ENCODE data around the gene SPATA19.

SPATA19 gene

GRCh38 chr11:133797554-133797953 lies 47.8 kb downstream of the SPATA19 start:
- intact Hi-C loops (cut with DNase I; ENCODE audit: low total_unique reads) = no loop called here
- no peaks in the 10 kb centered on the region for H3K4me1 ChIP-seq
- no peaks in the 10 kb centered on the region for H3K27me3 ChIP-seq
- no peak overlapping the region for H3K4me3 ChIP-seq
- no peak for DNase-seq
- no peaks in the 10 kb centered on the region for H3K36me3 ChIP-seq
- H3K9me3 ChIP-seq = peaks cover 0 to 18% (median 14%) of the 10 kb centered on the region in 3 donors
- TF ChIP-seq CTCF (IDR thresholded peaks at IDR 0.05) = no peak
- no peak overlapping the region for H3K27ac ChIP-seq

- intact Hi-C loops (cut with DNase I; ENCODE audit: low total_unique reads) = no loop called here
- Histone ChIP-seq H3K9me3 (peaks cover 0 to 18% (median 14%) of the 10 kb centered on the region in 3 donors), H3K4me3 (no peak overlapping the region), H3K27ac (no peak overlapping the region), H3K36me3 (no peaks in the 10 kb centered on the region), H3K4me1 (no peaks in the 10 kb centered on the region), H3K27me3 (peaks cover 0 to 2% of the 10 kb centered on the region in 2 donors)
- no peak for TF ChIP-seq CTCF (IDR thresholded peaks at IDR 0.05)
- DNase-seq = no peak
These were observed 49.1 kb downstream of the SPATA19 start for GRCh38 chr11:133796043-133796795.

GRCh38 chr11:133795088-133795487 lies 50.2 kb downstream of the SPATA19 start:
- Histone ChIP-seq H3K4me3 (no peak overlapping the region), H3K4me1 (no peaks in the 10 kb centered on the region), H3K36me3 (no peaks in the 10 kb centered on the region), H3K27me3 (peaks cover 0 to 4% of the 10 kb centered on the region in 2 donors), H3K9me3 (peaks cover 0 to 18% (median 14%) of the 10 kb centered on the region in 3 donors), H3K27ac (no peak overlapping the region)
- no peak for DNase-seq
- intact Hi-C loops (cut with DNase I; ENCODE audit: low total_unique reads) = no loop called here
- TF ChIP-seq CTCF (IDR thresholded peaks at IDR 0.05) = no peak

GRCh38 chr11:133794205-133794604 lies 51.1 kb downstream of the SPATA19 start:
- no peak for TF ChIP-seq CTCF (IDR thresholded peaks at IDR 0.05)
- Histone ChIP-seq H3K9me3 (peaks cover 0 to 18% (median 14%) of the 10 kb centered on the region in 3 donors), H3K36me3 (no peaks in the 10 kb centered on the region), H3K4me3 (no peak overlapping the region), H3K27me3 (peaks cover 0 to 6% of the 10 kb centered on the region in 2 donors), H3K4me1 (no peaks in the 10 kb centered on the region), H3K27ac (no peak overlapping the region)
- intact Hi-C loops (cut with DNase I; ENCODE audit: low total_unique reads) = no loop called here
- no peak for DNase-seq

- H3K4me1 ChIP-seq = no peaks in the 10 kb centered on the region
- no peak overlapping the region for H3K27ac ChIP-seq
- peaks cover 0 to 18% (median 14%) of the 10 kb centered on the region in 3 donors for H3K9me3 ChIP-seq
- no peaks in the 10 kb centered on the region for H3K36me3 ChIP-seq
- H3K4me3 ChIP-seq = no peak overlapping the region
- no peak for DNase-seq
- intact Hi-C loops (cut with DNase I; ENCODE audit: low total_unique reads) = no loop called here
- H3K27me3 ChIP-seq = peaks cover 0 to 7% of the 10 kb centered on the region in 2 donors
- TF ChIP-seq CTCF (IDR thresholded peaks at IDR 0.05) = no peak
These were observed 51.9 kb downstream of the SPATA19 start for GRCh38 chr11:133793271-133794035.

Measured in tibial artery (tissue), 4 donors.